C4-2B (cell line): ENCODE results near the gene HEXIM2.

Source experiments
- CTCF ChIP-seq: fragments of 450-650 bp; conservative IDR thresholded peaks from 2 replicates; pipeline ENCODE4 v1.5.1; 2017; ENCODE audit warnings: mild to moderate bottlenecking
- ZFX ChIP-seq: fragments of 450-650 bp; IDR thresholded peaks from 2 replicates; pipeline ENCODE4 v1.6.1; 2017

GRCh38 chr17:45117848-45118646, 43.6 kb upstream of the HEXIM2 start:
- no peak for TF ChIP-seq CTCF
- TF ChIP-seq ZFX = no peak
